ENCODE measurements around the gene RUNDC3A. TPM values are rescaled to one million over a fixed set of nuclear protein-coding genes. Genes with fewer than 3 reads are reported as not detected.

The RUNDC3A gene
- total RNA-seq, 1 experiment from 2014 or later, result 3.6 TPM

GRCh38 chr17:44260296-44260695, 48.1 kb upstream of the RUNDC3A start:
- Histone ChIP-seq H3K9me3 (ENCODE audit: control insufficient read depth, insufficient read depth, low read depth, low read length) (no peaks in the 10 kb centered on the region), H3K4me3 (ENCODE audit: low read depth in 2 of 2, low read length in 2 of 2) (no peak overlapping the region), H3K36me3 (ENCODE audit: control insufficient read depth, insufficient read depth, low read length) (no peaks in the 10 kb centered on the region), H3K27ac (ENCODE audit: low read length) (no peak overlapping the region), H3K27me3 (ENCODE audit: control insufficient read depth, insufficient read depth, low read length) (no peaks in the 10 kb centered on the region), H3K4me1 (ENCODE audit: control insufficient read depth, insufficient read depth, low read length) (no peaks in the 10 kb centered on the region)
- POLR2A ChIA-PET, result no interaction called here
- intact Hi-C loops (cut with micrococcal nuclease; ENCODE audit: unreplicated experiment) (no loop called here), in situ Hi-C loops (cut with HindIII; ENCODE audit: low pct_unique_long_range_greater_than_20kb, low sequenced_read_pairs) (no loop called here)
- CTCF ChIA-PET, result no interaction called here
- BruUV-seq (replicated peaks), result no TSS peak
- DNase-seq (ENCODE audit: low read depth, low spot score) (no peak), ATAC-seq (no peak)
- TF ChIP-seq POLR2AphosphoS5 (IDR thresholded peaks at IDR 0.05; ENCODE audit: low read depth, low read length) (no peak), SIN3A (IDR thresholded peaks at IDR 0.05; ENCODE audit: borderline replicate concordance, insufficient read depth, low read depth, low read length) (no peak), TCF7L2 (IDR thresholded peaks at IDR 0.05; ENCODE audit: low read depth, low read length) (no peak), CTCF (IDR thresholded peaks at IDR 0.05) (no peak), REST (IDR thresholded peaks at IDR 0.05; ENCODE audit: insufficient read depth in 1 of 2, low read depth in 2 of 2, low read length in 1 of 2) (no peak)

GRCh38 chr17:44262654-44263225, 45.7 kb upstream of the RUNDC3A start:
- in situ Hi-C loops (cut with HindIII; ENCODE audit: low pct_unique_long_range_greater_than_20kb, low sequenced_read_pairs), result no loop called here
- BruUV-seq (replicated peaks), result no TSS peak
- DNase-seq (ENCODE audit: low read depth, low spot score), result no peak
- no peaks in the 10 kb centered on the region for H3K4me1 ChIP-seq (ENCODE audit: control insufficient read depth, insufficient read depth, low read length)
- TF ChIP-seq REST (IDR thresholded peaks at IDR 0.05; ENCODE audit: insufficient read depth in 1 of 2, low read depth in 2 of 2, low read length in 1 of 2), result no peak
- TF ChIP-seq TCF7L2 (IDR thresholded peaks at IDR 0.05; ENCODE audit: low read depth, low read length), result no peak
- TF ChIP-seq POLR2AphosphoS5 (IDR thresholded peaks at IDR 0.05; ENCODE audit: low read depth, low read length), result no peak
- no peak for TF ChIP-seq SIN3A (IDR thresholded peaks at IDR 0.05; ENCODE audit: borderline replicate concordance, insufficient read depth, low read depth, low read length)
- TF ChIP-seq CTCF (IDR thresholded peaks at IDR 0.05), result no peak
- H3K36me3 ChIP-seq (ENCODE audit: control insufficient read depth, insufficient read depth, low read length), result no peaks in the 10 kb centered on the region
- ATAC-seq, result no peak
- no peaks in the 10 kb centered on the region for H3K27me3 ChIP-seq (ENCODE audit: control insufficient read depth, insufficient read depth, low read length)
- POLR2A ChIA-PET, result no interaction called here
- H3K4me3 ChIP-seq (ENCODE audit: low read depth in 2 of 2, low read length in 2 of 2), result no peak overlapping the region
- H3K27ac ChIP-seq (ENCODE audit: low read length), result no peak overlapping the region
- intact Hi-C loops (cut with micrococcal nuclease; ENCODE audit: unreplicated experiment), result no loop called here
- CTCF ChIA-PET, result no interaction called here
- no peaks in the 10 kb centered on the region for H3K9me3 ChIP-seq (ENCODE audit: control insufficient read depth, insufficient read depth, low read depth, low read length)

All from Panc1 (cell line).